ENCODE data around the gene TCF3. TPM values are rescaled to one million over a fixed set of nuclear protein-coding genes. Genes with fewer than 3 reads are reported as not detected.
A peak's percentile ranks its signal among the peaks of the same experiment; 100 is the strongest.

TCF3 gene
- total and polyA plus RNA-seq, 5 donors: 15.3 to 23.6 (median 22.2) TPM

- WGBS: 3% methylated on average over 31 of the region's 31 CpGs
- peak in 1 of 2 donors; percentile 4 for ATAC-seq
- H3K27ac ChIP-seq (ENCODE audit: low read length): peak overlapping the region; percentile 59
- intact Hi-C loops (cut with DNase I): no loop called here
- H3K27me3 ChIP-seq (ENCODE audit: control insufficient read depth, insufficient read depth): no peaks in the 10 kb centered on the region
- H3K4me3 ChIP-seq (ENCODE audit: low read length): peak overlapping the region; percentile 91
- peak in 1 of 3 donors; percentile 66 for DNase-seq
- H3K4me1 ChIP-seq (ENCODE audit: control insufficient read depth, insufficient read depth, low read length): peaks cover 6% of the 10 kb centered on the region
- no peaks in the 10 kb centered on the region for H3K9me3 ChIP-seq (ENCODE audit: control insufficient read depth, low read length)
Measured at GRCh38 chr19:1591421-1592023, 60.9 kb downstream of the TCF3 start.

- peaks cover 6% of the 10 kb centered on the region for H3K4me1 ChIP-seq (ENCODE audit: control insufficient read depth, insufficient read depth, low read length)
- intact Hi-C loops (cut with DNase I): no loop called here
- 30% methylated on average over 10 of the region's 10 CpGs for WGBS
- ATAC-seq (no peak), DNase-seq (no peak)
- H3K9me3 ChIP-seq (ENCODE audit: control insufficient read depth, low read length): no peaks in the 10 kb centered on the region
- no peak overlapping the region for H3K27ac ChIP-seq (ENCODE audit: low read length)
- H3K27me3 ChIP-seq (ENCODE audit: control insufficient read depth, insufficient read depth): no peaks in the 10 kb centered on the region
- H3K4me3 ChIP-seq (ENCODE audit: low read length): peak overlapping the region; percentile 91
Measured at GRCh38 chr19:1590641-1591397, 61.6 kb downstream of the TCF3 start.

GRCh38 chr19:1587872-1588271, 64.5 kb downstream of the TCF3 start:
- Histone ChIP-seq H3K4me1 (ENCODE audit: control insufficient read depth, insufficient read depth, low read length) (peaks cover 6% of the 10 kb centered on the region), H3K9me3 (ENCODE audit: control insufficient read depth, low read length) (no peaks in the 10 kb centered on the region), H3K27me3 (ENCODE audit: control insufficient read depth, insufficient read depth) (no peaks in the 10 kb centered on the region), H3K27ac (ENCODE audit: low read length) (no peak overlapping the region), H3K4me3 (ENCODE audit: low read length) (no peak overlapping the region)
- 69% methylated on average over 9 of the region's 9 CpGs for WGBS
- DNase-seq (no peak), ATAC-seq (no peak)
- intact Hi-C loops (cut with DNase I): no loop called here

- intact Hi-C loops (cut with DNase I): no loop called here
- Histone ChIP-seq H3K4me1 (ENCODE audit: control insufficient read depth, insufficient read depth, low read length) (no peaks in the 10 kb centered on the region), H3K27me3 (ENCODE audit: control insufficient read depth, insufficient read depth) (no peaks in the 10 kb centered on the region), H3K4me3 (ENCODE audit: low read length) (no peak overlapping the region), H3K9me3 (ENCODE audit: control insufficient read depth, low read length) (no peaks in the 10 kb centered on the region), H3K27ac (ENCODE audit: low read length) (no peak overlapping the region)
- peak in 1 of 3 donors; percentile 65 for DNase-seq
- 89% methylated on average over 13 of the region's 13 CpGs for WGBS
- no peak for ATAC-seq
Measured at GRCh38 chr19:1585243-1585580, 67.2 kb downstream of the TCF3 start.

- peak in 2 of 3 donors; percentile 50 to 64 for DNase-seq
- Histone ChIP-seq H3K4me3 (ENCODE audit: low read length) (no peak overlapping the region), H3K9me3 (ENCODE audit: control insufficient read depth, low read length) (no peaks in the 10 kb centered on the region), H3K27ac (ENCODE audit: low read length) (no peak overlapping the region), H3K27me3 (ENCODE audit: control insufficient read depth, insufficient read depth) (no peaks in the 10 kb centered on the region), H3K4me1 (ENCODE audit: control insufficient read depth, insufficient read depth, low read length) (no peaks in the 10 kb centered on the region)
- ATAC-seq: no peak
- intact Hi-C loops (cut with DNase I): no loop called here
- 88% methylated on average over 87 of the region's 87 CpGs for WGBS
Measured at GRCh38 chr19:1584500-1585242, 67.7 kb downstream of the TCF3 start.

- Histone ChIP-seq H3K27me3 (ENCODE audit: control insufficient read depth, insufficient read depth) (no peaks in the 10 kb centered on the region), H3K27ac (ENCODE audit: low read length) (no peak overlapping the region), H3K4me3 (ENCODE audit: low read length) (no peak overlapping the region), H3K9me3 (ENCODE audit: control insufficient read depth, low read length) (no peaks in the 10 kb centered on the region), H3K4me1 (ENCODE audit: control insufficient read depth, insufficient read depth, low read length) (no peaks in the 10 kb centered on the region)
- ATAC-seq (no peak), DNase-seq (no peak)
- WGBS: 90% methylated on average over 9 of the region's 9 CpGs
- intact Hi-C loops (cut with DNase I): no loop called here
Measured at GRCh38 chr19:1582201-1582600, 70.2 kb downstream of the TCF3 start.

- Histone ChIP-seq H3K27ac (ENCODE audit: low read length) (no peak overlapping the region), H3K4me3 (ENCODE audit: low read length) (no peak overlapping the region), H3K9me3 (ENCODE audit: control insufficient read depth, low read length) (no peaks in the 10 kb centered on the region), H3K27me3 (ENCODE audit: control insufficient read depth, insufficient read depth) (no peaks in the 10 kb centered on the region), H3K4me1 (ENCODE audit: control insufficient read depth, insufficient read depth, low read length) (no peaks in the 10 kb centered on the region)
- WGBS: 92% methylated on average over 22 of the region's 22 CpGs
- intact Hi-C loops (cut with DNase I): no loop called here
- DNase-seq (no peak), ATAC-seq (no peak)
Measured at GRCh38 chr19:1580957-1581356, 71.5 kb downstream of the TCF3 start.

GRCh38 chr19:1580382-1580781, 72.0 kb downstream of the TCF3 start:
- DNase-seq: no peak
- Histone ChIP-seq H3K27me3 (ENCODE audit: control insufficient read depth, insufficient read depth) (no peaks in the 10 kb centered on the region), H3K9me3 (ENCODE audit: control insufficient read depth, low read length) (no peaks in the 10 kb centered on the region), H3K27ac (ENCODE audit: low read length) (no peak overlapping the region), H3K4me1 (ENCODE audit: control insufficient read depth, insufficient read depth, low read length) (no peaks in the 10 kb centered on the region), H3K4me3 (ENCODE audit: low read length) (no peak overlapping the region)
- ATAC-seq: no peak
- intact Hi-C loops (cut with DNase I): no loop called here
- WGBS: 86% methylated on average over 20 of the region's 20 CpGs

- DNase-seq: no peak
- 94% methylated on average over 20 of the region's 20 CpGs for WGBS
- Histone ChIP-seq H3K4me1 (ENCODE audit: control insufficient read depth, insufficient read depth, low read length) (no peaks in the 10 kb centered on the region), H3K4me3 (ENCODE audit: low read length) (no peak overlapping the region), H3K9me3 (ENCODE audit: control insufficient read depth, low read length) (no peaks in the 10 kb centered on the region), H3K27me3 (ENCODE audit: control insufficient read depth, insufficient read depth) (no peaks in the 10 kb centered on the region), H3K27ac (ENCODE audit: low read length) (no peak overlapping the region)
- ATAC-seq: no peak
- intact Hi-C loops (cut with DNase I): no loop called here
Measured at GRCh38 chr19:1579222-1579621, 73.2 kb downstream of the TCF3 start.

- Histone ChIP-seq H3K4me1 (ENCODE audit: control insufficient read depth, insufficient read depth, low read length) (no peaks in the 10 kb centered on the region), H3K4me3 (ENCODE audit: low read length) (no peak overlapping the region), H3K27me3 (ENCODE audit: control insufficient read depth, insufficient read depth) (no peaks in the 10 kb centered on the region), H3K9me3 (ENCODE audit: control insufficient read depth, low read length) (no peaks in the 10 kb centered on the region), H3K27ac (ENCODE audit: low read length) (no peak overlapping the region)
- DNase-seq: no peak
- WGBS: 84% methylated on average over 49 of the region's 49 CpGs
- intact Hi-C loops (cut with DNase I): no loop called here
- ATAC-seq: peak in 1 of 2 donors; percentile 5
Measured at GRCh38 chr19:1577929-1578618, 74.3 kb downstream of the TCF3 start.

Data from right cardiac atrium (tissue), 5 donors.